Activated T-helper 17 cell treated with anti-CD3 and anti-CD28 coated beads, Interleukin-2, amount 50 U/mL, for 72 hours (primary cell): ENCODE results near the gene MAGEC3. TPM values are rescaled to one million over a fixed set of nuclear protein-coding genes. Genes with fewer than 3 reads are reported as not detected.

Source experiments
- ATAC-seq: fragments of 150-1000 bp; cut with Tn5 transposase; replicated peaks from 2 replicates; pipeline ENCODE4 v1.10.0; 2021; ENCODE audit warnings: mild to moderate bottlenecking, moderate library complexity
- H3K27ac Mint-ChIP-seq: one replicate; pipeline ENCODE4 v1.8.0; 2022; ENCODE audit warnings: mixed read lengths
- H3K27me3 Mint-ChIP-seq: one replicate; pipeline ENCODE4 v1.8.0; 2022; ENCODE audit warnings: mixed read lengths
- H3K36me3 Mint-ChIP-seq: one replicate; pipeline ENCODE4 v1.8.0; 2022; ENCODE audit warnings: low read depth, mild to moderate bottlenecking, mixed read lengths
- H3K4me1 Mint-ChIP-seq: one replicate; pipeline ENCODE4 v1.8.0; 2022; ENCODE audit warnings: mixed read lengths
- H3K4me3 Mint-ChIP-seq: one replicate; pipeline ENCODE4 v1.8.0; 2022; ENCODE audit warnings: mild to moderate bottlenecking, mixed read lengths
- H3K9me3 Mint-ChIP-seq: one replicate; pipeline ENCODE4 v1.8.0; 2022; ENCODE audit warnings: mixed read lengths
- total RNA-seq, 2 donors: library from RNA; stranded (reverse); gene quantifications; one replicate each; pipeline ENCODE4 v1.2.3, GENCODE V29; 2022

The MAGEC3 gene
- total RNA-seq, 2 donors from 2014 or later = not detected

DNA sequence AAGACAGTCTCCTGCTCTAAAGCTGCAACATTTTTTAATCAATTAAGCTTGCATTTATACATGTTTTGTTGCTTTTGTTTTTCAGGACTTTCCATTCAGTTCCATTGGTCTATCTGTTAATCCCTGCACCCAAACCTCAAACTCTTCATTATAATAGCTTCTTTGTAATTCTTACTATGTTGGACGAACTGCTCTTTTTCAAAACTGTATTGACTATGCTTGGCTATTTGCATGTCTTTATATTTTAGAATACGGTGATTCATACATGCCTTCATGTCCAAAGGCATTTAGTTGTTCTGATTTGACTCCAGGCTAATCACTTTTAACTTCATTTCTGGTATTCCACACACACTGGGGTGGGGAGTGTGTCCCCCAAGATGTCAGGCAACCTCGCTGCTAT lies 79.7 kb downstream of the MAGEC3 start:
- Mint-ChIP-seq H3K4me3 (no peak overlapping the region), H3K27ac (no peak overlapping the region), H3K27me3 (no peaks in the 10 kb centered on the region), H3K9me3 (no peaks in the 10 kb centered on the region), H3K4me1 (no peaks in the 10 kb centered on the region), H3K36me3 (no peaks in the 10 kb centered on the region)
- no peak for ATAC-seq

DNA sequence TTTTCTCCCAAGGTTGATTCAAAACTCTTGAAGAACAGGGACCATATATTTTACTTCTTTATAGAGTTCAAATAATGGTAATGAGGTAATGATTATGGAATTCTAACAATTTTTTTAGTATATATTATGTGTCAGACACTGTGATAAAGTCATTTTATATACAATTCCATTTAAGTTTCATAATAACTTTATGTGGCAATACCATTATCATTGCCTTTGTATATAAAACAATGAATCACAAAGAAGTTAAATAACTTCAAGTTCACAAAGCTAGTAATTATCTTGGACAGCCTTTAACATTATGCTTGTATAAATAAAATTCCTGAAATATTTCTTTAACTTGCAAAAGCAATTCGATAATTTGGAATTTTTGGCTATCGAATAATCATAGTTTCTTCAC lies 86.2 kb downstream of the MAGEC3 start:
- no peak overlapping the region for H3K27ac Mint-ChIP-seq
- no peak for ATAC-seq
- H3K4me3 Mint-ChIP-seq = no peak overlapping the region
- peaks cover 4% of the 10 kb centered on the region for H3K9me3 Mint-ChIP-seq
- no peaks in the 10 kb centered on the region for H3K27me3 Mint-ChIP-seq
- no peaks in the 10 kb centered on the region for H3K4me1 Mint-ChIP-seq
- no peaks in the 10 kb centered on the region for H3K36me3 Mint-ChIP-seq

DNA sequence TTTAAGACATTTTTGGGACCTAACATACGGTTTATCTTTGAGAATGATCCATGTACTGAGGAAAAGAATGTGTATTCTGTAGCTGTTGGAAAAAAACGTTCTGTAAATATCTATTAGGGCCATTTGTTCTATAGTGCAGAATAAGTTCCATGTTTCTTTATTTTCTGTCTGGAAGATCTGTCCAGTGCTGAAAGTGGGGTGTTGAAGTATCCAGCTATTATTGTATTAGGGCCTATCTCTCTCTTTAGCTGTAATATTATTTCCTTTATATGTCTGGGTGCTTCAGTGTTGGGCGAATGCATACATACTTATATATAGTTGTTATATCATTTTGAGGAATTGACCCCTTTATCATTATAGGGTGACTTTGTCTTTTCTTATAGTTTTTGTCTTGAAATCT lies 90.3 kb downstream of the MAGEC3 start:
- Mint-ChIP-seq H3K4me1 (no peaks in the 10 kb centered on the region), H3K9me3 (peaks cover 1% of the 10 kb centered on the region), H3K27me3 (no peaks in the 10 kb centered on the region), H3K27ac (no peak overlapping the region), H3K36me3 (no peaks in the 10 kb centered on the region), H3K4me3 (no peak overlapping the region)
- ATAC-seq = no peak

DNA sequence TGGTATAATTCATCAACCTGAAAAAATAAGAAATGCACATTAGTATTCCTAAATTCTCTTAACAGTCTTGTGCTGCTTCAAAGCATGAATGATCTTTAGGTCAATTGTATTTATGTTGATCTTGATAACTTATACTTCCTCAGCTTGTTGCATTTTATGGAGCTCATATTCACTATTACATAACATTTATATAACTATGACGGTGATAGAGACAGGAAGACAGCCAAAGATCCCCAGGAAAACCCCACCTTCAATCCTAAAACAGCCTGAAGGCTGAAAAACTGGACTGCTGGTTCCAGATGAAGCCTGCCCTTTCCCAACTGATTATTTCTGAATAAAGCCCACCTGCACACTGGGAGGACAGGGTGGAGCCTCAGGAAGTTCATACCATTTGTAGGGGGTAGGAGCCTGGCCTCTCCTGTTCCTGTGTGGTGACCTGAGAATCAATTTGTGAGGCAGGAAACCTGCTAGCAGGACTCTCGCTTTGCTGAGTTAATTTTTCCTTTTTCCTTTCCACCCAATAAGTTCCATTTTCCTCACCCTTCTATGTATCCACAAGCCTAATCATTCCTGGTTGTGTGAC lies 96.0 kb downstream of the MAGEC3 start:
- no peaks in the 10 kb centered on the region for H3K9me3 Mint-ChIP-seq
- no peaks in the 10 kb centered on the region for H3K27me3 Mint-ChIP-seq
- no peak for ATAC-seq
- no peak overlapping the region for H3K4me3 Mint-ChIP-seq
- H3K27ac Mint-ChIP-seq = no peak overlapping the region
- no peaks in the 10 kb centered on the region for H3K36me3 Mint-ChIP-seq
- no peaks in the 10 kb centered on the region for H3K4me1 Mint-ChIP-seq

DNA sequence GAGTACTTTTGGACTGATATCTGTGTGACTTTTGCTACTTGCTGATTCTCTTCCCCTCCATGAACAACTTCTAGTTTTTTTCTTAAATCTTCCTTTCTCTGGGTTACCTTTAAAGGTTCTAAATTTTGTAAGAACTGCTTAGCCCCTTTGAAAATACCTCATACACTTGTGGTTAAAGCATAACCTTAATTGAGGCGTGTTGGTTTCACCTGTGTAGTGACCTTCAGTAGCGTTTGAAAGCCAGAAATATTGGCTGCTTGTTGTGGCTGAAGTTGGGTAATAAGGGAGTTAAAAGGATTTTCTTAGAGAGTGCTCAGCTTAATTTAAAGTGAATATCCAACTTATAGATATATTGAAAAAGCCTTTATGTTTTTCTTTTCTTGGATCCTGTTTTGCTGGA lies 97.5 kb downstream of the MAGEC3 start:
- no peaks in the 10 kb centered on the region for H3K4me1 Mint-ChIP-seq
- ATAC-seq = no peak
- H3K4me3 Mint-ChIP-seq = no peak overlapping the region
- no peaks in the 10 kb centered on the region for H3K9me3 Mint-ChIP-seq
- H3K27me3 Mint-ChIP-seq = no peaks in the 10 kb centered on the region
- H3K36me3 Mint-ChIP-seq = no peaks in the 10 kb centered on the region
- H3K27ac Mint-ChIP-seq = no peak overlapping the region

DNA sequence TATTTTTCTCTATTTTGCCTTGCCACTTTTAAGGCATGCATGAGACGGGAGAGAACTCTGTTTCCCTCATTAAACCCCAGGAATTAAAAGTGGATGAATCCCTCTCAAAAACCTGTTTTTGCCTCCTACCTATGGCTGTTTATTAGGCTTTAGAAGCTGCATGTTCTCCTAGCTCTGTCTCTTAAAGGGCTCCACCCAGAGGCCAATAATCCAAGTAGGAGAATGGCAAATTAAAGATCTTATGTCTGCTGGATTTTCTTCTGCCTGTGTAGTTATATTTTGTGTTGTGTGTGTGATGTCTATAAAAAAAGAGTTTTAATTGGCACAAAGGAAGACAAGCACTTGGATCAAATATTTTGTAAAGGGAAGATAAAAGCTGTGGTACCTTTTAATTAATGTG lies 98.0 kb downstream of the MAGEC3 start:
- ATAC-seq = no peak
- H3K9me3 Mint-ChIP-seq = no peaks in the 10 kb centered on the region
- no peaks in the 10 kb centered on the region for H3K27me3 Mint-ChIP-seq
- no peaks in the 10 kb centered on the region for H3K36me3 Mint-ChIP-seq
- no peak overlapping the region for H3K4me3 Mint-ChIP-seq
- no peak overlapping the region for H3K27ac Mint-ChIP-seq
- no peaks in the 10 kb centered on the region for H3K4me1 Mint-ChIP-seq

DNA sequence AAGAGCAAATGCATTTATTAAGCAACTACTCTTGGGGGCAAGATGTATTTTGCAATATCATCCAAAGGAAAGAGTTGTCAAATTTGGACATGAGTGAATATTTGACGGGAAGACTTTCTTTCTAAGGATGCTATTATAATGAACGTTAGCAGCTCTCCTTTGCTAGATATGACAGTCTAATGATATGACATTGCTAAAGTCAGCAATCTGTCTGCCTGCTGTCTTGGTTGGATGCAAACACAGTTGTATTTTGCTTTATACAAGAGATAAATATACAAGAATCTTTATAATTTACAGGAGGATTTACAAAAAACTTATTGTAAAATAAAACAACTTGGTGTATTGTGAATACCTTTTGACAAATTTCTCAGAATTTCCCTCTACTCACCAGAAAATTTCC lies 103.1 kb downstream of the MAGEC3 start:
- H3K4me1 Mint-ChIP-seq = no peaks in the 10 kb centered on the region
- no peaks in the 10 kb centered on the region for H3K27me3 Mint-ChIP-seq
- no peak overlapping the region for H3K27ac Mint-ChIP-seq
- H3K36me3 Mint-ChIP-seq = no peaks in the 10 kb centered on the region
- H3K9me3 Mint-ChIP-seq = no peaks in the 10 kb centered on the region
- no peak for ATAC-seq
- H3K4me3 Mint-ChIP-seq = no peak overlapping the region

DNA sequence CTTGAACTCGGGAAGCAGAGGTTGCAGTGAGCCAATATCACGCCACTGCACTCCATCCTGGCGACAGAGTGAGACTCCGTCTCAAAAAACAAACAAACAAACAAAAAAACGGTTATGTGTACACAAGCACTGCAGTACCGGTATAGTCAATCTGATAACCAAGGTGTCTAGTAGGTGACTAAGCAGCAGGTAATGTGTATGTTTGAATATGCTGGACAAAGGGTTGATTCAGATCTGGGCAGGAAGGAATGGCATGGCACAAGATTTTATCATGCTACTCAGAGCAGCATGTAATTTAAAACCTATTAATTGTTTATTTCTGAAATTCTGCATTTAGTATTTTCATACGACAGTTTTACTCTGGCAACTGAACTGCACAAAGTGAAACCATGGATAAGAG lies 107.3 kb downstream of the MAGEC3 start:
- Mint-ChIP-seq H3K27ac (no peak overlapping the region), H3K36me3 (no peaks in the 10 kb centered on the region), H3K4me3 (no peak overlapping the region), H3K4me1 (no peaks in the 10 kb centered on the region), H3K9me3 (no peaks in the 10 kb centered on the region), H3K27me3 (no peaks in the 10 kb centered on the region)
- no peak for ATAC-seq

DNA sequence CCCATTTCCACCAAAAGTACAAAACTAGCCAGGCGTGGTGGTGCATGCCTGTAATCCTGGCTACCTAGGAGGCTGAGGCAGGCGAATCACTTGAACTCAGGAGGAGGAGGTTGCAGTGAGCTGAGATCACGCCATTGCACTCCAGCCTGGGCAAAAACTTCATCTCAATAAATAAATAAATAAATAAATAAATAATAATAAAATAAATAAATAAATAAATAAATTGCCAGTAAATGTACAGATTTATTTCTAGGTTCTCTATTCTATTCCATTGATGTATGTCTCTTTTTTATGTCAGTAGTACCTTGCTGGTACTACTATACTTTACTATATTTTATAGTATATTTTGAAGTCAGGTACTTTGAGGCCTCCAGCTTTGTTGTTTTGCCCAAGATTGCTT lies 109.2 kb downstream of the MAGEC3 start:
- Mint-ChIP-seq H3K27me3 (no peaks in the 10 kb centered on the region), H3K4me1 (no peaks in the 10 kb centered on the region), H3K4me3 (no peak overlapping the region), H3K36me3 (no peaks in the 10 kb centered on the region), H3K27ac (no peak overlapping the region), H3K9me3 (peaks cover 7% of the 10 kb centered on the region)
- no peak for ATAC-seq

Other genes with a start within 250 kb of the MAGEC3 start
- not detected for gene SPANXA2, start 248.6 kb upstream of the MAGEC3 start, total RNA-seq
- not detected for gene SPANXD, start 139.6 kb upstream of the MAGEC3 start, total RNA-seq
- gene MAGEC1, start 65.6 kb downstream of the MAGEC3 start, total RNA-seq = not detected